PFSK-1 (cell line): ENCODE measurements around the gene TEF.

ENCODE experiments used
- POLR2AphosphoS5 ChIP-seq: IDR thresholded peaks from 2 replicates; pipeline ENCODE4 v1.6.1; 2012; ENCODE audit warnings: low read depth, mild to moderate bottlenecking, control low read depth, low read length, moderate library complexity
- SIN3A ChIP-seq: IDR thresholded peaks from 2 replicates; pipeline ENCODE4 v1.6.1; 2012; ENCODE audit warnings: mild to moderate bottlenecking, low read length, moderate library complexity, borderline replicate concordance; ENCODE audit not compliant: insufficient read depth
- TAF1 ChIP-seq: IDR thresholded peaks from 2 replicates; pipeline ENCODE4 v1.6.1; 2012; ENCODE audit warnings: low read length, control low read depth, borderline replicate concordance; ENCODE audit not compliant: insufficient read depth

- no peak for TF ChIP-seq SIN3A
- TF ChIP-seq TAF1 = no peak
- no peak; the same call in none of the 2 replicates for TF ChIP-seq POLR2AphosphoS5
Measured at GRCh38 chr22:41431656-41432055, 49.9 kb downstream of the TEF start.
